GM12878 (cell line): Measurements from ENCODE around the gene CXCL8. TPM values are rescaled to one million over a fixed set of nuclear protein-coding genes. Genes with fewer than 3 reads are reported as not detected.

ENCODE experiments used
- ATAC-seq: fragments of 200-7000 bp; cut with Tn5 transposase; 3 replicates; pipeline ENCODE4 v1.9.1; 2020; ENCODE audit warnings: mild to moderate bottlenecking, moderate library complexity
- BruUV-seq: library from RNA; stranded (reverse); fragments of 400-500 nt; replicated peaks from 2 replicates; lab custom pipeline; 2021; lab: Mats Ljungman, UMichigan
- CTCF ChIA-PET: fragments of 300-600 bp; sonication (Branson Sonifier 250); formaldehyde crosslinking; extraction: SDS; loops from one replicate; lab custom pipeline; 2021; ENCODE audit warnings: inconsistent platforms; lab: Yijun Ruan, JAX
- POLR2A ChIA-PET: fragments of 350-600 bp; formaldehyde crosslinking; extraction: SDS; loops from one replicate; lab custom pipeline; 2021; ENCODE audit warnings: inconsistent platforms; lab: Charles Lee
- RAD21 ChIA-PET: fragments of 300-600 bp; sonication (Branson Sonifier 250); formaldehyde crosslinking; loops from one replicate; lab custom pipeline; 2023; ENCODE audit warnings: antibody characterized with exemption; ENCODE audit not compliant: unreplicated experiment; lab: Charles Lee
- SMC1A ChIA-PET: fragments of 300-600 bp; sonication (Branson Sonifier 250); formaldehyde crosslinking; loops from one replicate; lab custom pipeline; 2023; ENCODE audit not compliant: unreplicated experiment, uncharacterized antibody; lab: Charles Lee
- DNase-seq: peaks from one replicate; pipeline ENCODE4 v3.0.0-alpha.2; 2011; ENCODE audit warnings: low read depth, low spot score
- FAIRE-seq: peaks from 3 replicates; lab custom pipeline; 2011; peaks lifted over from hg19 to GRCh38; lab: Jason Lieb, UNC
- H2AFZ ChIP-seq: 2 replicates; pipeline ENCODE4 v1.6.0; 2011; ENCODE audit warnings: low read depth, low read length, control low read depth; ENCODE audit not compliant: control insufficient read depth
- H3K27ac ChIP-seq: 2 replicates; pipeline ENCODE4 v1.5.1; 2011; ENCODE audit warnings: control low read depth; ENCODE audit not compliant: control insufficient read depth, insufficient read depth
- H3K27me3 ChIP-seq, 2 experiments: replicated peaks in 1 of 2; 2 replicates each; pipeline versions ENCODE4 v1.6.0 to v1.6.1; 2011; ENCODE audit warnings: low read length in 1 of 2; ENCODE audit not compliant: control insufficient read depth in 2 of 2, insufficient read depth in 2 of 2
- H3K36me3 ChIP-seq, 2 experiments: 2 replicates each; pipeline ENCODE4 v1.5.1; 2011; ENCODE audit warnings: low read length in 1 of 2; ENCODE audit not compliant: control insufficient read depth in 2 of 2, insufficient read depth in 2 of 2
- H3K4me1 ChIP-seq: 2 replicates; pipeline ENCODE4 v1.6.1; 2011; ENCODE audit warnings: mild to moderate bottlenecking, low read length, moderate library complexity, mixed read lengths; ENCODE audit not compliant: control insufficient read depth, insufficient read depth
- H3K4me2 ChIP-seq: 2 replicates; pipeline ENCODE4 v1.6.0; 2011; ENCODE audit warnings: control low read depth; ENCODE audit not compliant: control insufficient read depth, insufficient read depth
- H3K4me3 ChIP-seq: fragments of 200-600 bp; sonication (generic); 2 replicates; pipeline ENCODE4 v1.5.1; 2016
- H3K79me2 ChIP-seq: 2 replicates; pipeline ENCODE4 v1.6.0; 2011; ENCODE audit warnings: low read length; ENCODE audit not compliant: control insufficient read depth, insufficient read depth
- H3K9ac ChIP-seq: 2 replicates; pipeline ENCODE4 v1.8.0; 2011; ENCODE audit warnings: low read length, control low read depth, mixed read lengths; ENCODE audit not compliant: control insufficient read depth, insufficient read depth
- H3K9me3 ChIP-seq: replicated peaks from 3 replicates; pipeline ENCODE4 v1.5.1; 2011; ENCODE audit warnings: mild to moderate bottlenecking, low read length; ENCODE audit not compliant: control insufficient read depth, insufficient read depth
- H4K20me1 ChIP-seq: 2 replicates; pipeline ENCODE4 v1.6.0; 2011; ENCODE audit not compliant: control insufficient read depth, insufficient read depth
- BMI1 ChIP-seq: fragments of 450-650 bp; IDR thresholded peaks from 2 replicates; pipeline ENCODE4 v1.6.1; 2016; ENCODE audit warnings: mild to moderate bottlenecking, moderate library complexity, borderline replicate concordance
- E4F1 ChIP-seq: fragments of 450-650 bp; IDR thresholded peaks from 2 replicates; pipeline ENCODE4 v1.6.1; 2018; ENCODE audit warnings: borderline replicate concordance, mild to moderate bottlenecking; ENCODE audit not compliant: partially characterized antibody
- FOXK2 ChIP-seq: fragments of 450-650 bp; IDR thresholded peaks from 2 replicates; pipeline ENCODE4 v1.6.1; 2017; ENCODE audit warnings: mild to moderate bottlenecking, moderate library complexity
- HDAC6 ChIP-seq: fragments of 200-600 bp; sonication (generic); IDR thresholded peaks from one replicate; pipeline ENCODE4 v1.8.0; 2017; ENCODE audit warnings: antibody characterized with exemption; ENCODE audit not compliant: unreplicated experiment
- MEF2B ChIP-seq: fragments of 450-650 bp; IDR thresholded peaks from 2 replicates; pipeline ENCODE4 v1.6.1; 2018; ENCODE audit warnings: mild to moderate bottlenecking, moderate library complexity; ENCODE audit not compliant: partially characterized antibody, poor library complexity, severe bottlenecking
- MTA3 ChIP-seq: IDR thresholded peaks from 2 replicates; pipeline ENCODE4 v1.6.1; 2012; ENCODE audit warnings: low read length, inconsistent platforms, borderline replicate concordance
- NFXL1 ChIP-seq: fragments of 450-650 bp; IDR thresholded peaks from 2 replicates; pipeline ENCODE4 v1.6.1; 2017; ENCODE audit warnings: antibody characterized with exemption, mild to moderate bottlenecking, borderline replicate concordance
- PAX8 ChIP-seq: fragments of 450-650 bp; IDR thresholded peaks from 2 replicates; pipeline ENCODE4 v1.6.1; 2017; ENCODE audit warnings: mild to moderate bottlenecking, moderate library complexity
- PBX3 ChIP-seq: IDR thresholded peaks from 2 replicates; pipeline ENCODE4 v1.6.1; 2011; ENCODE audit warnings: mild to moderate bottlenecking, low read depth, low read length, moderate library complexity; ENCODE audit not compliant: insufficient replicate concordance
- REST ChIP-seq: IDR thresholded peaks from 2 replicates; pipeline ENCODE4 v1.6.1; 2012; ENCODE audit warnings: mild to moderate bottlenecking, low read depth, low read length
- SMC3 ChIP-seq: IDR thresholded peaks from 2 replicates; pipeline ENCODE4 v1.6.1; 2011; ENCODE audit warnings: low read length, improper control_type of control experiment, borderline replicate concordance
- ZBTB4 ChIP-seq: fragments of 450-650 bp; formaldehyde crosslinking; IDR thresholded peaks from 2 replicates; pipeline ENCODE4 v1.4.0; 2022; ENCODE audit warnings: mild to moderate bottlenecking, moderate library complexity
- ZNF24 ChIP-seq: fragments of 450-650 bp; IDR thresholded peaks from 2 replicates; pipeline ENCODE4 v1.6.1; 2017; ENCODE audit warnings: antibody characterized with exemption, mild to moderate bottlenecking
- WGBS: methylation state at CpG from one replicate; pipeline ENCODE4 v1.1.6; 2016; ENCODE audit warnings: low lambda C conversion rate; ENCODE audit not compliant: insufficient replicate concordance, insufficient coverage; ENCODE audit errors: missing lambda C conversion rate; 5-methylcytosine and 5-hydroxymethylcytosine counted together
- in situ Hi-C: fragments of 300-500 bp; cut with MboI; formaldehyde crosslinking; loops from 9 replicates; pipeline ENCODE4 v1.14.3; 2018; ENCODE audit warnings: mixed read lengths
- intact Hi-C: fragments of 100-400 bp; cut with micrococcal nuclease; formaldehyde crosslinking; loops from one replicate; pipeline ENCODE4 v1.14.2; 2022; ENCODE audit not compliant: unreplicated experiment
- polyA plus RNA-seq, 11 experiments: library from polyadenylated mRNA; depleted of rRNA in 4 of 11; unstranded in 6 of 11; stranded (reverse) in 5 of 11; fragments of >200 nt; fragmentation: Nextera tagmentation in 4 of 11; fragmentation: Illumina TruSeq in 1 of 11; extraction: Ambion mirVana in 4 of 11; extraction: Trizol in 1 of 11; gene quantifications; 1 replicate in 1 of 11; 2 replicates in 10 of 11; pipeline versions ENCODE4 v1.2.1 to v1.2.3, GENCODE V29; 2011 to 2016; ENCODE audit warnings: inconsistent platforms in 2 of 11, missing spikeins in 2 of 11, low read depth in 1 of 11
- total RNA-seq, 4 experiments: library from RNA; depleted of rRNA in 3 of 4; stranded (reverse); fragments of >200 nt in 3 of 4; fragmentation: Illumina TruSeq in 1 of 4; extraction: Trizol in 1 of 4; gene quantifications; 2 replicates each; pipeline versions ENCODE4 v1.2.1 to v1.2.3, GENCODE V29; 2013 to 2021

CXCL8 gene
- total and polyA plus RNA-seq, 10 of the 15 experiments (the other 5 are each of a cell fraction or from before 2014, with no cell fraction given) = 0.09 to 0.36 (median 0.19) TPM; not detected in 1

GRCh38 chr4:73725985-73726384 is 14.4 kb upstream of the CXCL8 start:
- Histone ChIP-seq H3K9ac (no peak overlapping the region), H3K79me2 (no peaks in the 10 kb centered on the region), H2AFZ (no peak overlapping the region), H3K27ac (no peak overlapping the region), H3K4me3 (no peak overlapping the region), H3K27me3 (no peaks in the 10 kb centered on the region), H3K4me2 (no peak overlapping the region), H3K36me3 (no peaks in the 10 kb centered on the region), H3K9me3 (no peaks in the 10 kb centered on the region; the same call in 2 of the 3 replicates), H4K20me1 (no peaks in the 10 kb centered on the region), H3K4me1 (0 out of 2 replicates have a peak, but pooled peaks cover 4% of the 10 kb centered on the region)
- DNase-seq = no peak
- ChIA-PET POLR2A (interaction anchor here (0.5 kb wide), 1 partner anchor 34 kb away, joined by 3 read pairs; no protein-coding TSS in a partner anchor), RAD21 (interaction anchor here (0.9 kb wide), 1 partner anchor 50 kb away, joined by 3 read pairs; no protein-coding TSS in a partner anchor), CTCF (interaction anchor here (0.9 kb wide), 1 partner anchor 9 kb away, joined by 3 read pairs; no protein-coding TSS in a partner anchor), SMC1A (interaction anchor here (1.2 to 1.4 kb wide), 3 partner anchors 10 to 92 kb away, joined by 3 to 6 read pairs (median 3); no protein-coding TSS in a partner anchor)
- 0% methylated on average over 1 of the region's 1 CpG for WGBS
- in situ Hi-C loops = no loop called here
- BruUV-seq = no TSS peak
- no peak for FAIRE-seq
- no peak for ATAC-seq
- intact Hi-C loops = loop anchor here (5.0 kb wide), 1 partner anchor 59 kb away; no protein-coding TSS in a partner anchor
- no peak for TF ChIP-seq BMI1
- TF ChIP-seq MEF2B = no peak
- TF ChIP-seq ZBTB4 (CRISPR knock-in tag) = no peak
- TF ChIP-seq ZNF24 = no peak
- TF ChIP-seq MTA3 = no peak
- TF ChIP-seq SMC3 = no peak
- TF ChIP-seq HDAC6 = no peak
- no peak for TF ChIP-seq NFXL1
- TF ChIP-seq PBX3 = no peak
- no peak for TF ChIP-seq E4F1
- no peak for TF ChIP-seq PAX8
- no peak for TF ChIP-seq FOXK2
- TF ChIP-seq REST = no peak
